GM19099 (cell line): ENCODE results near the gene CYP4F11.

Experiments
- POLR2A ChIP-seq: IDR thresholded peaks from 3 replicates; pipeline ENCODE4 v1.6.1; 2011; ENCODE audit warnings: low read depth; ENCODE audit not compliant: insufficient read length; ENCODE audit errors: extremely low read depth

Gene CYP4F11

GRCh38 chr19:15895876-15896430 lies 38.4 kb downstream of the CYP4F11 start:
- TF ChIP-seq POLR2A: no peak

GRCh38 chr19:15894359-15894758 lies 40.0 kb downstream of the CYP4F11 start:
- TF ChIP-seq POLR2A: no peak

DNA sequence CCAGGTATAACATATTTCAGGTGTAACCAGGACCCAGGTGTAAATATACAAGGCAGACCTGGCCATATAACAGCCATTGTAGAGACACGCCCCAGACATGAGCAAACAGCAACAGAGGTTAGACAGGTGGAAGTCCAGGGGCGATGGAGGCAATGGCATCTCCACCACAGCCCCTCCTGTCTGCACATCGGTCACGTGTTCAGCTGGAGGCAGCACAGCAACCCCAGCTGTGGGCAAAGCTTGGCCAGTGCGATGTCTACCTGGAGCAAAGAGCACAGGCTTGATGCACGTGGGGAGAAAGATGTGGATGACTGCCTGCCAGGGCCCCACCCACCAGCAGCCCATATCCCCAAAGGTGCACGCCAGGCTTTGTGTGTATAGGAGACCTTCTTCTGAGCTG lies 40.9 kb downstream of the CYP4F11 start:
- no peak for TF ChIP-seq POLR2A

DNA sequence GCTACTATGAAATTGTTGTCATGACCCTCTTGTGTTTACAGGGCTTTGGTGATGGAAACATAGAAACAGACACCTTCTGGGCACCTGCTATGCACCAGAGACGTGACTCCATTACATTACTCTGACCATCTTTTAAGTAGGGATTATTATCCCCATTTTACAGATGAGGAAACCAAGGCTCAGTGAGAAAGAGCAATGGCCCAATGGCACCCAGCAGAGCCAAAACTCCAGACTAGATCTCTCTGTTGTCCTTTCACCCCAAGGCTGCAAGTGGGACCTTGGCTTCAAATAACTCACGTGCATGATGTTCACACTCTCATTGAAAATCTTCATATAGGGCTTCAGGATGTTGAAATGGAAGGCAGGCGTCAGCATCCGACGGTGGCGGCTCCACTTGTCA lies 42.3 kb downstream of the CYP4F11 start:
- no peak for TF ChIP-seq POLR2A

GRCh38 chr19:15891434-15891833 lies 42.9 kb downstream of the CYP4F11 start:
- no peak for TF ChIP-seq POLR2A

- TF ChIP-seq POLR2A: no peak
These were observed 48.4 kb downstream of the CYP4F11 start for GRCh38 chr19:15885919-15886318.

DNA sequence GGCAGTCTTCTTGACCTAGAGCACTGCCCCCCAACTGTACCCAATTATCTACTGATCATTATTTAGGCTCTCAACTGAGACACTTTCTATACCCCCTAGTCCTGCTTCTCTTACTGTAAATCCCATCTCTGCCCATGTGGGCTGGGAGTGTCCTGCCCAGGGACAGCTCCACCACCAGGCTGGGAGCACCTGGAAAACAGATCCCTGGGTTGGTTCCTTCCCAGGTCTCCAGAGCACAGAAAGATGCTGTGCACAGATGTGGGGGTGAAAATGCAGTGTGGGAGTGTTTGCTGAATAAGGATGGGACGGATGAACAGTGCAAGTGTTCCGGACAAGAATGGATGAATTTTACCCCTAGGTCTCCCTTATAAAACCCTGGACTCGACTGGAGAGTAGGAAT lies 49.2 kb downstream of the CYP4F11 start:
- TF ChIP-seq POLR2A: no peak

- no peak for TF ChIP-seq POLR2A
These were observed 59.4 kb downstream of the CYP4F11 start for GRCh38 chr19:15874821-15875474.

DNA sequence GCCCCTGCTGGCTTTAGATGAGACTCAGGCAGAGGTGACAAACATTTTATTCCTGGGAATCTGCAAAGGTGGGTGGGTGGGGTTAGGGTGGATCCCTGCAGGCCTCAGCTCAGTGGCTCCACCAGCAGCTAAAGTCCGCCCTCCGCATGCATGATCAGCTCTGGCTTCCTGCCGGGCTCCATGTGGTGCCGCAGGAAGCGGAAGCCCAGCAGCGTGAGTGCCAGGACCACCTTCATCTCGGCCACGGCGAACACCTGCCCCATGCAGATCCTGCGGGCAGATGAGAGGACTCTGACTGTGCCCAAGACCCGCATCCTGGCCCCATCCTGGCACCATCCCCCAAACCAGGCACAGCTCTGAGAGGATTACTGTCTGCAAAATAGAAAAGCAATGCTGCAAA lies 62.8 kb downstream of the CYP4F11 start:
- TF ChIP-seq POLR2A: no peak

- no peak for TF ChIP-seq POLR2A
These were observed 64.5 kb downstream of the CYP4F11 start for GRCh38 chr19:15869873-15870272.

DNA sequence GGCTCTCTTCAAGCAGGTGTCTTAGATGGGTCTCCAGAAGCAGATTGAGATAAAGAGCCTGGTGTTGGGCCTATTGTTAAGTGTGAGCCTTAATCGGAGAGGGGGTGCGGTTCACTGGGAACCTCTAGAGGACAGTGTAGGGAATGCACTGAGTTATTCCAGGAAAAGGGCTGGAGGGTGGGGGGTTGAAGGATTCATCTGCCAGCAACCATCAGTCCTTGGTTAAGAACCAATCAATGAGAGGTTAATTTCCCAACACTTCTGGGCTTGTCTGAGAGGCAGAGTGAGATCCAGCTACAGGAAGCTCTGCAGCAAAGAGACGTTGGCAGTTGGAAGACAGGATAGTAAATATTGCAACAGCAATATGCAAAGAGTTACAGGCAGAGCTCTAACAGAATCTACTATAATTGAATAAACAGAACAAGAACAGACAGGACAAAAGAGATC lies 65.2 kb downstream of the CYP4F11 start:
- no peak for TF ChIP-seq POLR2A

GRCh38 chr19:15866636-15867035 lies 67.7 kb downstream of the CYP4F11 start:
- TF ChIP-seq POLR2A: no peak

DNA sequence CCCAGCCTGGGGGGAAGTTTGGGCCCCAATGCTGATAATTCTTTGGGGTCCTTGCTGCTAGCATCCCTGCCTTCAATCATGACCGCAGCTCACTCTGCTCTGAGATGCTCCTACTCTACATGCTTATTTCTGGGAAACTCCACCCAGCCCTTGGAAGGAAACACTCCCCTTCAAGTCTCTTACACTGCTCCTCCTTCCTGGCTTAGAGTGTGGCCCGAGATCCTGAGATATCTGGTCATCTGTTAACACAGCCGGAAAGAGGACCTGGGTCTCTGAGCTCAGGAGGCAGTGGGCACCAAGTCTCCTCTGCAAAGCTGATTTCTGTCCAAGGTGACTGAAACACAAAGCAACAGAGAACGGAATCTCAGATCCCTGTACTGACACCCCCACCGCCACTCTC lies 69.5 kb downstream of the CYP4F11 start:
- no peak for TF ChIP-seq POLR2A

- no peak for TF ChIP-seq POLR2A
These were observed 71.1 kb downstream of the CYP4F11 start for GRCh38 chr19:15863272-15863671.

DNA sequence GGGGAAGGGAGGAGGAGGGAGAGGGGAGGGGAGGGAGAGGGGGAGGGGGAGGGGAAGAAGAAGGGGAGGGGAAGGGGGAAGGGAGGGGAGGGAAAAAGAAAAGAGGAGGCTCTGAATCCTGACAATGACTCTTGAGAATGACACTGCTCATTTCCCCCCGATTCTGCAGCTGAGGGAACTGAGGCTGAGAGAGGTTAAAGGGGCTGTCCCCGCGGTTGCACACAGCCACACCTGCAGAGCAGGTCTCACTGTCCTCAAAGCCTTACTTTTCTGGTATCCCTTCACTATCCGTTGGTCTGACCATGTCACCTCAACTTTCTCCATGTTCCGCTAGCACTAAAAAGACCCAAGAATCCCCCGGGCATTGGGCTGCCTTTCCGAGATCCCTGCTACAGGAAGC lies 71.9 kb downstream of the CYP4F11 start:
- TF ChIP-seq POLR2A: no peak
